ENCODE results near the gene OR1J4.
A peak's percentile ranks its signal among the peaks of the same experiment; 100 is the strongest.
"Not testable (repeated sequence)": the region's sequence is repeated elsewhere in the genome, so short reads cannot be mapped to it uniquely, and the experiment has no call there.

OR1J4 gene, protein sequence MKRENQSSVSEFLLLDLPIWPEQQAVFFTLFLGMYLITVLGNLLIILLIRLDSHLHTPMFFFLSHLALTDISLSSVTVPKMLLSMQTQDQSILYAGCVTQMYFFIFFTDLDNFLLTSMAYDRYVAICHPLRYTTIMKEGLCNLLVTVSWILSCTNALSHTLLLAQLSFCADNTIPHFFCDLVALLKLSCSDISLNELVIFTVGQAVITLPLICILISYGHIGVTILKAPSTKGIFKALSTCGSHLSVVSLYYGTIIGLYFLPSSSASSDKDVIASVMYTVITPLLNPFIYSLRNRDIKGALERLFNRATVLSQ

DNA sequence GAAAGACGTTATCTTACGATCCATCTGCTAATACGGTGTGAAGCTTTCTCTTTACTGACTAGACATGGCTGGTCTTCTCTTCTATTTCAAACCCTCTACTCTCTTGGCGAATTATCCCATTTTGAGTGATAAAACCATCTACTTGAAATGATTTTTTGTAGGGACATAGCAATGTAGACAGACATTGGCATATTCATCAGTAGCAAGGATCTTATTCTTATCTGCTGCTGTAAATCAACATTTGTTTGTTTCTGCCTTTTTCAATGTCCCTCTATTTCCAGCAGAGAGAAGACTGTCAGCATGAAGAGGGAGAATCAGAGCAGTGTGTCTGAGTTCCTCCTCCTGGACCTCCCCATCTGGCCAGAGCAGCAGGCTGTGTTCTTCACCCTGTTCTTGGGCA, at the start of gene OR1J4:
Gene OR1J4 (plus strand): TSS at position 301 of the 400 bp plus-strand sequence. CDS start 0 bp downstream, at position 301.
- FAIRE-seq: no peak
- DNase-seq (ENCODE audit: low spot score): no peak

GRCh38 chr9:122474561-122474960, 44.4 kb upstream of the OR1J4 start:
- no peak for DNase-seq (ENCODE audit: low spot score)
- no peak for FAIRE-seq

DNA sequence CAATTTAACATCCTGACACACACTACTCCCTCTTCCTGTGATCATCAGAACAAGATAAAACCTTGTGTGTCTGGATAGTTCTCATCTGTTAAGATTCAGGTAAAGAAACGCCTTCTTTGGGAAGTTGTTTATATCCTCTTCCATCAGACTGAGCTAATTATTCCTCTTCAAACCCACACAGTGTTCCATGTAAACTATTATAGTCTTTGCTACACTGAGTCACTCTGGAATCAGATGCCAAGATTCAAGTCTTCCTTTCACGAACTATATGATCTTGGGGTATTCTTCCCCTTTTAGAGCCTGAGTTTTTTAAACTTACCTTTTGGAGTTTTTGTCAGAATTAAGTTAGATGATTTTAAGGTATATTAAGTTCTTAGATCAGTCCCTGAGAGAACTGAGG, 43.2 kb upstream of the OR1J4 start:
- DNase-seq (ENCODE audit: low spot score): no peak
- no peak for FAIRE-seq

DNA sequence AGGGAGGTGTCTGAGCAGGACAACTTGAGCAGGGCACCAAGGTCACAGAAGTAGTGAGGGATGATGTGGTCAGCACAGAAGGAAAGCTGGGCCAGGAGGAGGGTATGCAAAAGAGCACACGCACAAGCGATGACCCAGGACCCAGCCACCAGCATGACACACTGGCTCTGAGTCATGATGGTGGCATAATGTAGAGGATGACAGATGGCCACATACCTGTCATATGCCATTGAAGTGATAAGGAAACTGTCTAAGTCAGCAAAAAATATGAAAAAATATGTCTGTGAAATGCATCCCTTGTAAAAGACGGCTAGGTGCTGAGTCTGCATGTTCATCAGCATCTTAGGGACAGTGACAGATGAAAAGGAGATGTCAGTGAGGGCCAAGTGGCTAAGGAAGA, 41.6 kb upstream of the OR1J4 start:
- FAIRE-seq: no peak
- no peak for DNase-seq (ENCODE audit: low spot score)

- FAIRE-seq (no peak), DNase-seq (ENCODE audit: low spot score) (no peak)
Observed at GRCh38 chr9:122477826-122478225, 41.1 kb upstream of the OR1J4 start, which contains the start of gene OR1J1. Gene OR1J1, minus strand, starts transcription at chr9:122477926. Its CDS starts 0 bp downstream, at chr9:122477926.

- FAIRE-seq (no peak), DNase-seq (ENCODE audit: low spot score) (no peak)
Observed at GRCh38 chr9:122479062-122479461, 39.9 kb upstream of the OR1J4 start.

DNA sequence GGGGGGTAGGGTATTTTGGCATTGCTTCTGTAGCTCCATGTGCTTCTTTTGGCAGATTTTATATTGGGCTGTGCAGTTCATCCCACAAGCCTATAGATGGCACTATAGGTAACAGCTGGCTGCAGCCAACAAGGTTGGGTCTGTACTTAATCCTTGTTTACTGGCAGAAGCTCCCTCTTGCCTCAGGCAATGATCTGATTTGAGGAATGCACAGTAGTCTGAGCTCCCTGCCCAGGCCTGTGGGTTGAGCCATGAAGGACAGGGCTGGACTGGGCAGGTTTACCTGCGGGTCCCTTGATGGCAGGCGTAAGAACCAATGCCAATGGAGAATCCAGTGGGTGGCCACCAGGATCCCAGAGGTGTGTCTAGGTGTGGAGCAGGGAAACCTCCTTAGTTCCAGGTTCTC, 20.1 kb upstream of the OR1J4 start:
- DNase-seq (ENCODE audit: low spot score) (peak; percentile 19), FAIRE-seq (no peak)

GRCh38 chr9:122506964-122507363, 12.0 kb upstream of the OR1J4 start:
- no peak for FAIRE-seq
- DNase-seq (ENCODE audit: low spot score): no peak

DNA sequence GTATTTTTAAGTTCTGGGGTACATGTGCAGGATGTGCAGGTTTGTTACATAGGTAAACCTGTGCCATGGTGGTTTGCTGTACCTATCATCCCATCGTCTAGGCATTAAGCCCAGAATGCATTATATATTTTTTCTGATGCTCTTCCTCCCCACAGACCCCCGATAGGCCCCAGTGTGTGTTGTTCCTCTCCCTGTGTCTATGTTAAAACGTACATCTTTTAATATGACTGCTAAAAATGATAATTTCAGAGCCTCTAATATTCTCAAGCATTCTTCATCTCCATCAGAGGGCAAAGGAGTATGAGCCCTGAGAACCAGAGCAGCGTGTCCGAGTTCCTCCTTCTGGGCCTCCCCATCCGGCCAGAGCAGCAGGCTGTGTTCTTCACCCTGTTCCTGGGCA, 8.4 kb upstream of the OR1J4 start, which contains the start of gene OR1J2:
Gene OR1J2 (plus strand): TSS at position 301 of the 400 bp plus-strand sequence. CDS start 0 bp downstream, at position 301.
- FAIRE-seq (no peak), DNase-seq (ENCODE audit: low spot score) (no peak)

DNA sequence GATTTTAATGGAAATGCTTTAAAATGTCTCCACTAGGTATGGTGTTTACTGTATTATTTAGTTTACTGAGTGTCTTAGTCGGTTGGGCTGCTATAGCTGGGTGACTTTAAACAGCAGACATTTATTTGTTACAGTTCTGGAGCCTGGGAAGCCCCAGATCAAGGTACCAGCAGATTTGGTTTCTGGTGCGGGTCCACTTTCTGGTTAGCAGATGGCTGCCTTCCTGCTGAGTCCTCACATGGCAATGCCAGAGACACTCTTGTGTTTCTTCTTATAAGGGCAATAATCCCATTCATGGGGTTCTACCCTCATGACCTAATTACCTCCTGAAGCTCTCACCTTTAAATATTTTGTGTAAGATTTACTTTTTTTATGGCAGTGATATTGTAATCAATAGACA, 715 bp upstream of the OR1J4 start:
- DNase-seq (ENCODE audit: low spot score) (no peak), FAIRE-seq (no peak)

DNA sequence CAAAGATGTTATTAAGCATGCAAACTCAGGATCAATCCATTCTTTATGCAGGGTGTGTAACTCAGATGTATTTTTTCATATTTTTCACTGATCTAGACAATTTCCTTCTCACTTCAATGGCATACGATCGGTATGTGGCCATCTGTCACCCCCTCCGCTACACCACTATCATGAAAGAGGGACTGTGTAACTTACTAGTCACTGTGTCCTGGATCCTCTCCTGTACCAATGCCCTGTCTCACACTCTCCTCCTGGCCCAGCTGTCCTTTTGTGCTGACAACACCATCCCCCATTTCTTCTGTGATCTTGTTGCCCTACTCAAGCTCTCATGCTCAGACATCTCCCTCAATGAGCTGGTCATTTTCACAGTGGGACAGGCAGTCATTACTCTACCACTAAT, 435 bp downstream of the OR1J4 start:
- DNase-seq (ENCODE audit: low spot score) (no peak), FAIRE-seq (no peak)

- DNase-seq (ENCODE audit: low spot score) (no peak), FAIRE-seq (no peak)
Observed at GRCh38 chr9:122526602-122527001, 7.7 kb downstream of the OR1J4 start.

- FAIRE-seq: no peak
- DNase-seq (ENCODE audit: low spot score): no peak
Observed at GRCh38 chr9:122527193-122527592, 8.3 kb downstream of the OR1J4 start, which contains the start of gene OR1N1. Gene OR1N1, minus strand, starts transcription at chr9:122527293. Its CDS starts 0 bp downstream, at chr9:122527293.

- not testable (repeated sequence) for FAIRE-seq; DNase-seq (ENCODE audit: low spot score)
Observed at GRCh38 chr9:122531157-122531556, 12.2 kb downstream of the OR1J4 start.

- no peak for FAIRE-seq
Observed at GRCh38 chr9:122536134-122536533, 17.2 kb downstream of the OR1J4 start.

DNA sequence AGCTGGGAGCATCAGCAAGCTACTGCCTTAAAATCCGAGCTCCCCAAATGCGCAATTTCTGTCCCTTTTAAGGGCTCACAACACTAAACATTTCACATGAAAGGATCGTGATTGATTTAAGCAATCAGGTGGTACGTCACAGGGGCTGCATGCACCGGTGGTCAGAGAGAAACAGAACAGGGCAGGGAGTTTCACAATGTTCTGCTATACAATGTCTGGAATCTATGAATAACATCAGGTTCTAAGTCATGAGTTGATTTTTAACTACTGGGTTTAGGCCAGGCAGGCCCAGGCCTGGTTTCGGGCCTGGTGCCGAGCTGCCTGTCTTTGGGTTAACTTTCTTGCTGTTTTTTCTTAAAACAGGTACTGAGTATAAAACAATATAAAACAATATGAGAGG, 18.1 kb downstream of the OR1J4 start:
- FAIRE-seq; DNase-seq (ENCODE audit: low spot score): not testable (repeated sequence)

More at GRCh38 chr9:122536134-122536533, 17.2 kb downstream of the OR1J4 start:
- no peak for DNase-seq (ENCODE audit: low spot score)

DNA sequence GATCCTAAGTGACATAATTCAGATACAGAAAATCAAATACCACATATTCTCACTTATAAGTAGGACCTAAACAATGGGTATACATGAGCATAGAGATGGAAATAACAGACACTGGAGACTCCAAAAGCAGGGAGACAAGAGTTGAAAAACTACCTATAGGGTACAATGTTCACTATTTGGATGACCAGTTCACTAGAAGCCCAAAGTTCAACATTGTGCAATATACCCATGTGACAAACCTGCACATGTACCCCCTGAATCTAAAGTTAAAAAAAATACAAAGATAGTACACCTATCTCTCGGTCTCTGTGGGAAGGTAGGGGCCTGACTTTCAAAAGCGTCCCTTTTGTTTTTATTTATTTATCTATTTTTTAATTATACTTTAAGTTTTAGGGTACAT, 19.8 kb downstream of the OR1J4 start:
- DNase-seq (ENCODE audit: low spot score) (no peak), FAIRE-seq (no peak)

GRCh38 chr9:122546196-122546595, 27.3 kb downstream of the OR1J4 start:
- FAIRE-seq (no peak), DNase-seq (ENCODE audit: low spot score) (no peak)

GRCh38 chr9:122551371-122551770, 32.4 kb downstream of the OR1J4 start:
- FAIRE-seq (no peak), DNase-seq (ENCODE audit: low spot score) (no peak)

GRCh38 chr9:122552812-122553211, 33.9 kb downstream of the OR1J4 start, which contains the start of gene OR1N2:
Gene OR1N2, plus strand, starts transcription at chr9:122553112. Its CDS starts 100 bp downstream, at chr9:122553212.
- FAIRE-seq: no peak
- no peak for DNase-seq (ENCODE audit: low spot score)

GRCh38 chr9:122561446-122561845, 42.5 kb downstream of the OR1J4 start:
- DNase-seq (ENCODE audit: low spot score): no peak
- FAIRE-seq: no peak

- DNase-seq (ENCODE audit: low spot score) (no peak), FAIRE-seq (no peak)
Observed at GRCh38 chr9:122562134-122562760, 43.3 kb downstream of the OR1J4 start.

All from urothelium cell line (cell line).